Stimulated activated CD4-positive, alpha-beta T cell treated with anti-CD3 and anti-CD28 coated beads, Interleukin-1b, Interleukin-23, amount 100 ng/mL, for 1 hour (primary cell): ENCODE results near the gene PTGR3.

Experiments used
- DNase-seq, 2 donors: peaks; one replicate each; pipeline ENCODE4 v3.0.0-alpha.2; 2020; ENCODE audit warnings: low read depth in 2 of 2

The PTGR3 gene

GRCh38 chr18:75209129-75209950 lies at the start of gene PTGR3:
Gene PTGR3 (minus strand): TSS chr18:75209139. CDS start chr18:75209058, 81 bp downstream.
- DNase-seq: no peak

- no peak for DNase-seq
Measured at GRCh38 chr18:75257605-75258004, 48.7 kb upstream of the PTGR3 start.

GRCh38 chr18:75256376-75256775 lies 47.4 kb upstream of the PTGR3 start:
- no peak for DNase-seq

- DNase-seq: no peak
Measured at GRCh38 chr18:75255094-75255493, 46.2 kb upstream of the PTGR3 start.

GRCh38 chr18:75253784-75254183 lies 44.8 kb upstream of the PTGR3 start:
- DNase-seq: no peak

- no peak for DNase-seq
Measured at GRCh38 chr18:75253043-75253442, 44.1 kb upstream of the PTGR3 start.

GRCh38 chr18:75252136-75252535 lies 43.2 kb upstream of the PTGR3 start:
- DNase-seq: no peak

- DNase-seq: no peak
Measured at GRCh38 chr18:75251466-75251865, 42.5 kb upstream of the PTGR3 start.

GRCh38 chr18:75250471-75250821 lies 41.5 kb upstream of the PTGR3 start:
- DNase-seq: no peak

GRCh38 chr18:75249672-75250470 lies 40.9 kb upstream of the PTGR3 start:
- no peak for DNase-seq

- no peak for DNase-seq
Measured at GRCh38 chr18:75249175-75249518, 40.2 kb upstream of the PTGR3 start.

GRCh38 chr18:75248426-75249174 lies 39.7 kb upstream of the PTGR3 start:
- no peak for DNase-seq

- DNase-seq: no peak
Measured at GRCh38 chr18:75247611-75248421, 38.9 kb upstream of the PTGR3 start.

- no peak for DNase-seq
Measured at GRCh38 chr18:75246721-75247610, 38.0 kb upstream of the PTGR3 start.

- DNase-seq: no peak
Measured at GRCh38 chr18:75244351-75245313, 35.7 kb upstream of the PTGR3 start.

GRCh38 chr18:75241705-75242104 lies 32.8 kb upstream of the PTGR3 start:
- DNase-seq: no peak

GRCh38 chr18:75240433-75240832 lies 31.5 kb upstream of the PTGR3 start:
- DNase-seq: no peak

- no peak for DNase-seq
Measured at GRCh38 chr18:75238786-75239185, 29.8 kb upstream of the PTGR3 start.

GRCh38 chr18:75238100-75238499 lies 29.2 kb upstream of the PTGR3 start:
- no peak for DNase-seq
